NOMO-1 treated with DMSO at 0.1 percent for 48 hours (cell line): Measurements from ENCODE around the gene PHLDB2.

Experiments used
- DNase-seq: peaks from one replicate; lab custom pipeline; 2025; ENCODE audit not compliant: unreplicated experiment; lab: John Stamatoyannopoulos, UW

Gene PHLDB2

GRCh38 chr3:111989061-111989678 is 130.1 kb downstream of the PHLDB2 start:
- peak; percentile 53 for DNase-seq

DNA sequence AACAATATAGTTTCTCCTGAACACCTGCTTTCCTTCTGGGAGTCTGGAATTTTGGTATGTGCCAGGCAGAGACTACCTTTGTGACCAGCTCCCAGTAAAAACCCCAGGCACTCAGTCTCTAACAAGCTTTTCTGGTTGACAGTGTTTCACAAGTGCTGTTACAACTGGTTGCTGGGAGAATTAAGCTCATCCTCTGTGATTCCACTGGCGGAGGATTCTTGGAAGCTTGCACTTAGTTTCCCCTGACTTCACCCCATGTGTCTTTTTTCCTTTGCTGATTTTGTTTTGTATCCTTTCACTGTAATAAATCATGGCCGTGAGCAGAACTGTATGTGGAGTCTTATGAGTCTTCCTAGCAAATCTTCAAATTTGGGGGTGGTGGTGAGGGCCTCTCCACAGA is 134.0 kb downstream of the PHLDB2 start:
- no peak for DNase-seq

DNA sequence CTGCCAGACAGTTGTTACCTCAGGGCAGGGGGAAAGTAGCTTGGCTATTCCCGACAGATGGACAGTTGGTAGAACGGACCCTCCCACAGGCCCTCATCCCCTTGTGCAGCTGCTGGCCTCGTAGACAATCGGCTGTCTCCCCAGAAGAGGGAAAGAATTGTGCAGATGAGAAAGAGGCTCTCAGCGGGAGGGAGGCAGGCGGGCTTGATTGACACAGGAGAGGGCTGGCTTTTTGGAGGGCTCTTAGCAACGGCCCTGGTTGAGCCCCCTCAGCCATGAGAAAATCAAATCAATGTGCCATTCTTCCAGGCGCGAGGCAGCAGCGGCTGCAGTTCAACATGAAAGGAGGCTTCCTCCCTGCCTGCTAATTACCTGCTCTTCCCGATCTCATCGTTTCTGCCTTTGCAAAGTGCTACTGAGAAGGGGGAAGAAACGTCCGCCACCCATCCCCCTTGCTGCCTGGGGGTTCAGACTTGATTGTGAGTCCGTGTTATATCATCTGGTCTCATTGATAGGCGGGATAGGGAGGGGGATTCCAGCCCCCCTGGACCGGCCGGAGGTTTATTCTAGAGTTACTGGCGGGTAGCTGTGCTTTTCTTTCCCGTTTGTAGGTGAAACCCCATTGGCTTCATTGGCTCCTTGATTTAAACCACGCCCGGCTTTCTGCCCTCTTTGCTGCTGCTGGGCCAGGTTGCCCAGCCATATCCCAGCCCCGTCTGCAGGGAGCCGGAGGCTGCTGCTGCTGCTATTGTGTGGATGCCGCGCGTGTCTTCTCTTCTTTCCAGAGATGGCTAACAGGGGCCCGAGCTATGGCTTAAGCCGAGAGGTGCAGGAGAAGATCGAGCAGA is 139.8 kb downstream of the PHLDB2 start, which contains the start of gene TAGLN3:
Gene TAGLN3 (plus strand): TSS at position 287 of the 848 bp plus-strand sequence. CDS start 501 bp downstream, at position 788.
- no peak for DNase-seq

DNA sequence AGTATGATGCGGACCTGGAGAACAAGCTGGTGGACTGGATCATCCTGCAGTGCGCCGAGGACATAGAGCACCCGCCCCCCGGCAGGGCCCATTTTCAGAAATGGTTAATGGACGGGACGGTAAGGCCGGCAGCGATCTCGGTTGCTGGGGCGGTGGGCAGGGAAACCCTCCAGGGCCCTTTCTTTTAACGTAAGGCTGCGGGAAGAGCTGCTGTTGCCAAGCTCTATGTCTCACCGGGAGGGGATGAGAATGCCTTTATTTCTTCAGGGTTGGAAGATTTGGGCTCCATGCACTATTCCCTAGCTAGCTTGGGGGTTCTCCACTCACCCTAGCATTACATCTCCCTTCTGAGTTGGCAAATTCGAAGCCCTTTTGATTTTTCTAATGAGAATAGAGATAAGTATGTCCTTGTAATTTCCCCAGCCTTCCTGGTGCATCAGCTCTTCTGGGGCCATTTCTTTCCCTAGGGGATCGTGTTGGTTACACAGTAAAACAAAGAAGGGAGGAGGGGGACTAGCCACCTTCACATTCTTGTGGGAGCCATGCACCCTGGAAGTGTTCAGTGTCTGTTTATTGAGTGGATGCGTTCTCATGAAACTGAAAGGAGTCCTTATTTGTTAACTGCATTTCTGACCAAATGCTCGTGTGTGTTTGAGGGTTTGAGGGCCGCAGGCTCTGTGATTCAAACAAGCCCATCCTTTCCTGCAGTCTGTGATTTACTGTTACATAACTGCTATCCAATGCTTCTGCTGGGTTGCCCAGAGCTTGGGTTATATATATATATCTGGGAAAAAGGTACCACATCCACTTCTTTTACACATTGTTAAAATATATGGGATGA is 140.6 kb downstream of the PHLDB2 start:
- no peak for DNase-seq

DNA sequence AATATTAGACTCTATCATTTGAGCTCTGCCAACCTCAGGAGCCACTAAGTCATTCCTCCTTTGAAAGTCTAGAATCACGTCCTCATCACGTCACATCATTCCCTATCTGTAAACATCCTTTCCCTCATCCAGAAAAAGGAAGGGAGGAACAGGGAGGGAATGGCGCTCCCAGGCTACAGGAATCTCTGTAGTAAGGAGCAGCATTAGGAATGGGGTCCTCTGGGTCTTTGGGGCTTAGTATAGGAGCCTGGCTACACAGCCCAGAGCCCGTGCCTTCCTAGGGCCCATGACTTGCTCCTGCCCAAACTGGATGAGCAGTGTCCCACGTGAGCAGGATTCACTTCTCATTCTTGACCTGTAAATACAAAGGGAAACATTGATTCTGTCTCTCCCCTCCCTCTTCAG is 141.3 kb downstream of the PHLDB2 start:
- no peak for DNase-seq

- DNase-seq = no peak
Observed at GRCh38 chr3:112000966-112001365, 141.9 kb downstream of the PHLDB2 start.

- DNase-seq = no peak
Observed at GRCh38 chr3:112001526-112001925, 142.5 kb downstream of the PHLDB2 start.

DNA sequence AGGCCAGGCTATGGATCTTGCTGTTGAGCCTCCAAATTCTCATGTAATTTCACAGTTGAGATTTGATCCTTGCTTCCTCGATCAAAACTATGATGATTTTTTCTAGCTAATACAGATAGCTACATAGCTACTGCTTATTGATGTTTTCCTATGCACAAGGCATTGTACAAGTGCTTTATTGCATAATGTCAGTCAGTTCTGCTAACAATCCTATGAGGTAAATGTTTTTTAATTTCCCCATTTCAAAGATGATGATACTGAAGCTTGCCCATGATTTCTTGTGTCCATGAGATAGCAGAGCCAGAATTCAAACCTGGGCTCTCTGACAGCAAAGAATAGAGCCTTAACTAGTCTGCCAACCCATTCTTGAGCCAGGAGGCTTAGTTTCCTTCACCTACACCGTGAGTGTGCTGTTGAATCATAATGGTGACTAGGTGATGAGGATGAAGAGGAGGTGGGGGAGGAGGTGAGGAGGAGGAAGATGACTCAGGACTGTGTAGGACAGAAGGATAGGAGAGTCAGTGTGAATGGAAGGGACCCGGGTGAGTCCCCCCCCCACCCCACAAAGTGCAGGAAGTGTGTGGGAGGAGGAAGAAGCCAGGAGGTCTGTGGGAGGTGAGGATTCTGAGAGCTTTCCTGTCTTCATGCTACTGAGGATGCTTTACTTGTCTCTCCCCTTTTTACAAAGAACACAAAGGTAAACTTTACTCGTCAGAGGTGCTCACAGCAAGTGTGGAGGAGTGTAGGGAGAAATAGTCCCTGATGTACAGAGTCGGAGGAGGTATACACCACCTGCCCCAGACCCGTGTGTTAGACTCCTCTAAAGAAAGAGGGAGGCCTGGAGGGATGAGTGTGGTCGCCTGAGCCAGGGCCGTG is 143.3 kb downstream of the PHLDB2 start:
- no peak for DNase-seq

DNA sequence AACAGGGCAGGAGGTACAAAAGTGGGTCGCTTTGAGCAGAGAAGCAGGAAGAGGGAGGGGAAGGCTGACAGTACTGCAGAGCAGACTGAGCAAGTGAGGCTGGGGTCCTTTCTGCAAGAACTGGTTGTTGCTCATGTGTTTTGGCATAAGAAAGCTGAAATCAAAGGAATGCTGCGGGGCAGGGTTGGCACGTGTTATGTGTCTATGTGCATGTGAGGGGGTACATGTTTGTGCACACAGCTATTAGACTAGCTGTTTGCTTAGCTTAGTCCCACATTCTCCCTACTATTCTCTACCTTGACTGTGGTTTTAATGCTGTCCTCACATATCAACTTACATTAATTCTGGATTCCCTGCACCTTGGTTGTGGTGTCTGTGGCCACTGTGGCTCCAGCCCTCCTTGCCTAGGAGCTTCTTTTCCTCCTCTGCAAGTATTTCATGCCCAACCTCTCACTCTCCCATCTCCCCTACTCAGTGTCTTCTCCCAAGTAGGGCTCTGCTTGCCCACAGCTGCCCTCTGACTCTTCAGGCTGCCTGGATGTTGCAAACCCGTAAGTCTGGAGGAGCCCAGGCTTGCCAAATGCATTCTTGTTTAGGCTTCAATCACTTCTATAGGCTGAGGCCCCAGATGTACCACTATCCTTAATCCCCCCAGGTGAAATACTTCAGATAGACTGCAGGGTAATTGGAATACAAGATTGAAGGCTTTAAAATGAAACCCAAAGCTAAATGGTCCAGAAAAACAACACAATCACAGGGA is 144.4 kb downstream of the PHLDB2 start:
- no peak for DNase-seq

DNA sequence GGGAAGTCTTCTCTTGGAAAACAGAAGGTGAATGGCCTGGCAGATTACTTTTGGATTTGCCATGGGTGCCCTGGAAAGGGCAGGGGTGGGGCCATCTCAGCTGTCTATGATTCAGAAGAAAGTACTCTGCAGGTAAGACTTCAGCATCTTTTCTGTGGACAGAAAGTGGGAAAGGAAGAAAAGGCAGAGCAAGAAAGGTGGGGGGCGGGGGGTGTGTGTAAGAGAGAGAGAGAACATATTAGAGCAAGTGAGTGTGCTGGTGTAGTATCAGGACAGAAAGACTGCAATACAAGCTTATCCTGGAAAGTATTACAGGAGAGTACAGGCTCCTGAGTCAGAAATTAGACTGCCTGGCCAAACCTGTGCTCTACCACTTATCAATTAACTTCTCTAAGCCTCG is 145.1 kb downstream of the PHLDB2 start:
- no peak for DNase-seq

DNA sequence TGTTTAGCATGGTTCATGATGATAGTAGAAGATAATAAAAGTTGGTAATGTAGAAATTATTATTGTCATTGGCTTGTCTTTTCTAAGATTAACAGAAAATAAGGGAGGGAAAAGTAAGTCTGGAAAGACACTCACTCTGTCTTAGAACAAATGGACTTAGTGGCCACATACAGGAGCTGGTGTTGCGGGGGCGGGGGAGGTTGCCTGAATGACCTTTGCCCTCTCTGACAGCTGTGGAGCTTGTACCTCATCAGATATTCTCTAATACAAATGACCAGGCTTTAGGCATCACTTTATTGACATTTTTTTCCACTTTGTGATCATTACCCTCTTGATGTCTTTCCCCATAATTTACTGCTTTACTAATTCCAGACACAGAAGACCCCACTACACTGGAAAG is 145.6 kb downstream of the PHLDB2 start:
- DNase-seq = no peak

DNA sequence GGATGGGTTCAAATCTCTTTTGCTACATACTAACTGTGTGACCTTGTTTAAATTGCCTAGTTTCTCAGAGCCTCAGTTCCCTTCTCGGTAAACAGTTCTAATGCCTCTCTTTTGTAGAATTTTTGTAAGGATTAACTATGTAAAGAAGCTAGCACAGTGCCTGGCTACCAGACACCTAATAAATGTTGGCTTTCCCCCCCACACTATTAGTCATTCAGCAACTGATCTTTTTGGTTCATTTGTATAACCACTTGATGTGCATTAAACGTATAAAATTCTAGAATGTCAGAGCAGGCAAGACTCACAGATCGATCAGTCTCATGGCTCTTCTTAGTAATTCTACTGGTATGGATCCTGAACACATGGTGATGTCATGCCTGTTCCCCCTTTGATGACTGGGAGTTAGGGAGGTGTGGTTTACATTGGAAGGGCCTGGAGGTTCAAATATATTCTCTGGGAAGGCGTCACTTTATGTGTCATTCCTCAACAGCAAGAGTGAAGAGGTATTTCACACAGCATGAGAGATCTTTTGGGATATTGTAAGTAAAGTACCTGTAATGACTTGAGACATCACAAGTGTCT is 146.1 kb downstream of the PHLDB2 start:
- no peak for DNase-seq

GRCh38 chr3:112007633-112008032 is 148.6 kb downstream of the PHLDB2 start:
- no peak for DNase-seq

- DNase-seq = no peak
Observed at GRCh38 chr3:112009670-112010069, 150.6 kb downstream of the PHLDB2 start.

DNA sequence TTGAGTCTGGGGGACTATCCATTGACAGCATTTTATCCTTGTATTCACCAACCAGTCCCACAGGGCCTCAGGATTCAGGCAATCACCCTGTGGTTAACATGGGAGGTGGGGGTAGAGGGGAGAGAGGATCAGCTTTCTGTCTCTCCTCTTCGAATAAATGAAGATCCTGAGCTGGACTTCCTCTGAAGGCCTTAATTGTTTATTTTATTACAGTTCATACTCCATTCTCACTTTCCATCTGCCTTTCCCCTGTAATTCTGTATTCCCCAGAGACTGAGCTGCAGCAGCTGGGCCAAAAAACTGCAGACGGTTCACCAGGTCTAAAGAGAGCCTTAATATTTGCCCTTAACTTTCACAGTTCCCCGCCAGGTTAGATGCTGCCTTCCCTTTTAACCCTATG is 151.6 kb downstream of the PHLDB2 start:
- no peak for DNase-seq

DNA sequence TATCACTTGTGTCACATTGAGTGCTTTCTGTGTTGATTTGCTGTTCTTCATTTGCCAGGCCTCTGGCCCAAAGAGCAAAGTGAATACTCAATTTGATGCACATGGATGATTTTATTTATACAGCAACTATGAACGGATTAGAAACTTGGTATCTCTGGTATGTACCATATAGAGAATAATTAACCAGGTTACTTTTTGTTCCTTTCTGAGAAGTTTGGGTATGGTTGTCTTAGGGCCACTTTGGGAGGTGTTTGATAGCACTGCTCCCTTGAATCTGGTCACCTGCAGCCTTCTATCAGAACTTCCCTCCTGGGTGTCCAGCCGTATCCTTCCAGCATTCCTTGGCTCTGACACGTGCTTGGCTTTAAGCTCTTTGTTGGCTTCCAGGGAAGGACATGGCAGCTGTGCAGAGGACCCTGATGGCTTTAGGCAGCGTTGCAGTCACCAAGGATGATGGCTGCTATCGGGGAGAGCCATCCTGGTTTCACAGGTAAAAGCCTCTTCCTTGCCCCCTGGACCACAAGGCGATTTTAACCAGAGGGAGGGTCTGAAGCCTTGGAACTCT is 152.4 kb downstream of the PHLDB2 start:
- DNase-seq = no peak

DNA sequence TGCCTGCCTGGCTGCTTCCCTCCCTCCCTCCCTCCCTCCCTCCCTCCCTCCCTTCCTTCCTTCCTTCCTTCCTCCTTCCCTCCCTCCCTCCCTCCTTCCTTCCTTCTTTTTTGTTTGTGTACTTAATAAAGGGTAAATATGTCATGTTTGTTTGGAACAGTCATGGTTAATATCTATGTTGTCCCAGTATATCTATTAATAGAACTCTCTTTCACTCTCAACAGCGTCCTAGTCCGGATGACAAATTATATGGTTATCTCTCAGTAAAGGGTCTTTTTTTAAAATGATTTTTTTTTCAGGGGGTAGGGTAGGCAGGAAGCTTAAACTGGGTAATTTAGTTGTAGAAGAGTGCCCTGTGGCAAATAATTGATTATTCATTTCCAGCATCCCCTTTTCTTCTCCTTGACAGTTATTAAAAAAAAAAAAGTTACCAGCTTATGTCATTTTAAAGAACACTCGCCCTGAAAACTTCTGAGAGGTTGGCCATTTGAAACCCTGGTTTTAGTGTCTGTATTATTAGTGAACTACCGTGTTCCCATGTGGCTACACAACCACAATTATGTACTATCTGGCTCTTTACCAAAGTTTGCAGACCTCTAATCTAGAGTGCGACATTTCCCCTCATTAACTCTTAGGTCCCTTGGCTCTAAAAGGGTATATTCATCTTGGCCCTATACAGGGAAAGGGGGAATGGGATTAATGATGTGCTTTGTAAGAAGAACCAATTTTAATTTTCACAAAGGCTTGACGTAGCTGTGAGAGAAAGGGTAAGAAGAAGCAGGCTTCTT is 153.3 kb downstream of the PHLDB2 start:
- no peak for DNase-seq

GRCh38 chr3:112013058-112013783 is 154.2 kb downstream of the PHLDB2 start:
- DNase-seq = no peak
